Activated naive CD8-positive, alpha-beta T cell treated with anti-CD3 and anti-CD28 coated beads, Interleukin-2, amount 50 U/mL, for 24 hours (primary cell): Measurements from ENCODE around the gene C1QL1.
"Not testable (repeated sequence)": the region's sequence is repeated elsewhere in the genome, so short reads cannot be mapped to it uniquely, and the experiment has no call there.

Source experiments
- ATAC-seq: fragments of 150-1000 bp; cut with Tn5 transposase; one replicate; pipeline ENCODE4 v1.10.0; 2021
- DNase-seq: peaks from one replicate; pipeline ENCODE4 v3.0.0; 2021
- H3K27ac Mint-ChIP-seq: one replicate; pipeline ENCODE4 v1.8.0; 2021; ENCODE audit warnings: mild to moderate bottlenecking, mixed read lengths
- H3K27me3 Mint-ChIP-seq: one replicate; pipeline ENCODE4 v1.8.0; 2021; ENCODE audit warnings: mixed read lengths
- H3K36me3 Mint-ChIP-seq: one replicate; pipeline ENCODE4 v1.8.0; 2021; ENCODE audit warnings: low read depth, mixed read lengths
- H3K4me1 Mint-ChIP-seq: one replicate; pipeline ENCODE4 v1.8.0; 2021; ENCODE audit warnings: mixed read lengths
- H3K4me3 Mint-ChIP-seq: one replicate; pipeline ENCODE4 v1.8.0; 2021; ENCODE audit warnings: mild to moderate bottlenecking, moderate library complexity, mixed read lengths
- H3K9me3 Mint-ChIP-seq: one replicate; pipeline ENCODE4 v1.8.0; 2021; ENCODE audit warnings: mixed read lengths

The C1QL1 gene

DNA sequence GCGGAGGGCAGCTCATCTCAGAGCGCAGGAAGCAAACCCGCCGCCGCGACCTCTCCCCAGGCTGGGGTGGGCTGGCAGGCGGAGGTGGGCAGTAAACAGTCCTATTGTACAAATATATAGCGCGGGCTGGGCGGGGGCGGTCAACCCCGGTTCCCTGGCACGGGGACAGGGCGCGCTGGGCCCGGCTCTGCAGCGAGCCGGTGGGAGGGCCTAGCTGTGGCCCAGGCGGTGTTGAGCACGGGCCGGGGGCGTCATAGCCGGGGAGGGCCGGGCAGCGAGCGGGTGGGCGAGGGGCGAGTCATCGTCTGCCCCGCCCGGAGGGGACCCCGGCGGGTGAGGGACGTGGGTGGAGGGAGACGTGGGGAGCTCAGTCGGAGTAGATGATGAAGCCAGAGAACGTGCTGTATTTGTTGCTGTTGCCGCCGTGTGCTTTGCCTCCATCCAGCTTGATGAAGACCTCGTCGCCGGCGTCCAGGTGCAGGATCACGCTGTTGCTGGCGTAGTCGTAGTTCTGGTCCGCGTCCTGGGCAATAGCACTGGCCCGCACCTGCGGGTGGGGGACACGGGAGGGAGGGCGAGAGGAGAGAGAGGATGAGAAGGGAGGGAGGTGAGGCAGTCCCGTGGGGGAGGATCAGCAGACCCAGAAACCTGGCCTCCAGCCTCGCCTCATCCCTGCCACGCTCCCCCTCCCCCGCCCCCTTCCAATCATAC, 8.1 kb downstream of the C1QL1 start:
- Mint-ChIP-seq H3K27me3 (peaks cover 40% of the 10 kb centered on the region), H3K27ac (no peak overlapping the region), H3K9me3 (no peaks in the 10 kb centered on the region), H3K4me3 (no peak overlapping the region), H3K4me1 (peaks cover 8% of the 10 kb centered on the region), H3K36me3 (no peaks in the 10 kb centered on the region)
- DNase-seq (peak; percentile 22), ATAC-seq (peak; percentile 48)

DNA sequence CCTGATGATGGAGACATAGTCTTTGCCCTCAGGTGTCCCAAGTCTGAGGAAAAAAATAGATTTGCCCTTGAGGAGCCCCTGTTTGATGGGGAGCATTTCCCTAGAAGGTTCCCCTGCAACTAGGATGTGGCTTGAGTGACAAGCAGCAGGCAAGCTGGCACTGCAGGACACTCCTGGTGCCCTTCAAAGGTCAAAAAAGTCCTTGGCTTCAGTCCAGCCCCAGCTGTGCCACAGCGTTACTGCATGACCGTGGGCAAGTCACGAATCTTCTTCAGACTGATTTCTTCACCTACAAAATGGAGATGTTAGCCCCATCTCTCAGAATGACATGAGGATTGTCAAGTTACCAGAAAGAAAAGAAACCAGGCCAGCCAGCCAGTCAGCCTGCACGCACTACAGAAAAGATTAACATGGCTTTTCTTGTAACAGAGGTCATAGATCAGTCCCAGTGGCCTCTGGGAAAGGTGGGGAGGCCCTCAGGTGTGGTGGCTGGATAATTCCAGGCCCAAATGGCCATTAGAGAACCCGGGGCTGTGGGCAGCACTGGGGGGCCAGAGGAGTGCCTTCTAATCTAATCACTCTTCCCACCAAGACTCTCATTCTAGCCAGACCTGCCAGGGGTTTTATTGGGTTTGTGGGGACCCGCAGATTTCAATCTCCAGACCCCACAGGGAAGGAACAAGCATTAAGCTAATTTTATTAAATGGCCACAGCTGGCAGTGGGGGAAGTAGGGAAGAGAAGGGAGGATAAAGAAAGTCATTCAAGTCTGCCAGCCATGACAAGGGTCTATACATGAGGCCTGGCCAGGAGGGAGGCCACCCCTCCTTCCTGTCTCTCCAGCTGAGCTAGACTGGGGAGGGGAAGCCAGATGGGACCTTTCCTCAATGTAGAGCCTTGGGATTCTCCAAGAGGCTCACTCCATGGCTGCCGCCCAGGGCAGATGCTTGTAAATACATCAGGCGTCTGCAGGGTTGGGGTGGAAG, 10.8 kb downstream of the C1QL1 start:
- no peaks in the 10 kb centered on the region for H3K36me3 Mint-ChIP-seq
- H3K27me3 Mint-ChIP-seq, result peaks cover 28% of the 10 kb centered on the region
- DNase-seq, result no peak
- no peak for ATAC-seq
- no peak overlapping the region for H3K27ac Mint-ChIP-seq
- no peaks in the 10 kb centered on the region for H3K9me3 Mint-ChIP-seq
- no peak overlapping the region for H3K4me3 Mint-ChIP-seq
- peaks cover 8% of the 10 kb centered on the region for H3K4me1 Mint-ChIP-seq

DNA sequence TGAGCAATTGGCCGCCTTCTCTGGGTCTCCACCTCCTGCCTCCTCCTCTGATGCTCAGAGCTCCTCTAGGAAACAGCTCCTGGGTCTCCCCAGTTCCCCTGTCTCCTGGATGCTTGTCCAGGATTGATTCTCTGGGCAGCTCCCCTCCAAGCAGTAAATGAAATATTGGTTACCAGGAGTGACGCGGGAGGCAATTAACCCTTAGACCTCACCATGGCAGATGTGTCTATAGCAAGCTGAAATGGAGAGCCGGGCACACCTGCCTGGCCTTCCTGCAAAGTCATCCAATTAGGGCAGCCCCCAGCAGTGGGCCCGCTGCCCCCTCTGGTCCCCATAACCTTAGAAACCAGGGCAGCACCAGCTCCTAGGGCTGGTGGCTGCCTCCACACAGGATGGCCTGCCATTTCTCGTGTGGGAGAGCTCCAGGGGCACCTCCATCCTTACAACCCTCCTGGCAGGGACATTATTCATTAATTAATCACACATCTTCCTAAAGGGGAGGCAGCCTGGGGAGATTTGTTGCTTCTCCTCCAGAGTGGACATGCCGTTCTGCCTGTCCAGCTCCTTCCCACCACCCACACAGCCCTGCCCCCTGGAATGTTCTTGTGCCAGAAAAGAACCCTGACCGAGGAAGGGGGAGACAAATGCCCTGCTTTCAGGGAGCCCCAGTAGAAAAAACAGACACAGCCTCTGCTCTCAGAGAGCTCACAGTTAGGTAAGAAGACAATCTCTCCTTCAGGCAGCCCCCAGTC, 12.3 kb downstream of the C1QL1 start:
- peaks cover 8% of the 10 kb centered on the region for H3K4me1 Mint-ChIP-seq
- no peak for ATAC-seq
- H3K27me3 Mint-ChIP-seq, result peaks cover 21% of the 10 kb centered on the region

DNA sequence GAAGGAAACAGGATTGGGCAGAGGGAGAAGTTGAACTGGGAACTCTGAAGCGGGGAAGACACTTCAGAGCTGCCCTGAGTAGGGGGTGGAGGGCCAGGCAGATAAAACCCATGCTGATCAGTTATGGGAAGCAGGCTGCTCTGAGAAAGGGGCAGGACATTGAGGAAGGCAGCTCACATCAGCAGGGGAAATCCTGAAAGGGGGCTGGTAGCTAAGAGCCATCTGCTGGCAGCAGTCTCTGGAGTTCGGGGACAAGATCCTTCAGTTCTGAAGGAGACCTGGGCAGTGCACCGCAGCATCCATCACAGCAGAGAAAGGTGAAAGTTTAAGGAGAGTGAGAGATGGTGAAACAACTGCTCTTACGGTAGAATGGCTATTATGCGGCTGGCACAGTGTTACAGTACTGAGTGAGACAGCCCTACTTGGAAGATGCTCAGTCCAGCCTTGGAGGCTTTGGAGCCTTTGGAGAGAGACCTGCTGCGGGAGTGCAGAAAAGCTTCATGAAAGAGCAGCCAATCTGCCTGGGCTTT, 15.1 kb downstream of the C1QL1 start:
- no peak for ATAC-seq

More for the DNA sequence above, 12.3 kb downstream of the C1QL1 start:
- Mint-ChIP-seq H3K4me3 (no peak overlapping the region), H3K9me3 (no peaks in the 10 kb centered on the region), H3K27ac (no peak overlapping the region), H3K36me3 (no peaks in the 10 kb centered on the region)
- no peak for DNase-seq

DNA sequence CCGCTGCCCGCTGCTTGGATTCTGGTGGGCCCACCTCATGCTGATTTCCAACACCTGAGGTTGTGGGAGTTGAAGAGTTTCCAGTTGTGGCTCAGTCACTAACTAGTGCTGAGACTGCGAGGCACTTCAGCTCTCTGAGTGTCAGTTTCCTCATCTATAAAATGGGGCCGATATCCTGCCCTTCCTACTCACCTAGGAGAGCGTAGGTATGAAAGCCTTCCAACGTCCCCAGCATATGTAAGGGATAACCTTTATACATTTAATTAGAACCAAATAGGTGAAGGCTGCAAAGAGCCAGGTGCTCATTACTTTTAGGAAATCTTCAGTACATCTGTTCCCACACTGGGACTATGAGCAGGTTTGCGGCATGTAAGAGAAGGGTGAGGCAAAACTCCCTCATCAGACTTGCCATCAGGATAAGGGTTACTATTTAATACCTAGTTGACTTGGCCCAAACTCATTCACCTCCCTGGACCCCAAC, 19.7 kb downstream of the C1QL1 start:
- Mint-ChIP-seq H3K4me3 (peak overlapping the region; percentile 89), H3K27ac (peak overlapping the region; percentile 87), H3K9me3 (no peaks in the 10 kb centered on the region), H3K4me1 (peaks cover 23% of the 10 kb centered on the region), H3K27me3 (peaks cover 4% of the 10 kb centered on the region), H3K36me3 (peaks cover 17% of the 10 kb centered on the region)
- peak; percentile 3 for ATAC-seq
- no peak for DNase-seq

More for the DNA sequence above, 15.1 kb downstream of the C1QL1 start:
- DNase-seq, result no peak
- H3K36me3 Mint-ChIP-seq, result no peaks in the 10 kb centered on the region
- H3K27me3 Mint-ChIP-seq, result peaks cover 4% of the 10 kb centered on the region
- H3K4me1 Mint-ChIP-seq, result peaks cover 8% of the 10 kb centered on the region
- no peak overlapping the region for H3K4me3 Mint-ChIP-seq
- H3K27ac Mint-ChIP-seq, result no peak overlapping the region
- no peaks in the 10 kb centered on the region for H3K9me3 Mint-ChIP-seq

DNA sequence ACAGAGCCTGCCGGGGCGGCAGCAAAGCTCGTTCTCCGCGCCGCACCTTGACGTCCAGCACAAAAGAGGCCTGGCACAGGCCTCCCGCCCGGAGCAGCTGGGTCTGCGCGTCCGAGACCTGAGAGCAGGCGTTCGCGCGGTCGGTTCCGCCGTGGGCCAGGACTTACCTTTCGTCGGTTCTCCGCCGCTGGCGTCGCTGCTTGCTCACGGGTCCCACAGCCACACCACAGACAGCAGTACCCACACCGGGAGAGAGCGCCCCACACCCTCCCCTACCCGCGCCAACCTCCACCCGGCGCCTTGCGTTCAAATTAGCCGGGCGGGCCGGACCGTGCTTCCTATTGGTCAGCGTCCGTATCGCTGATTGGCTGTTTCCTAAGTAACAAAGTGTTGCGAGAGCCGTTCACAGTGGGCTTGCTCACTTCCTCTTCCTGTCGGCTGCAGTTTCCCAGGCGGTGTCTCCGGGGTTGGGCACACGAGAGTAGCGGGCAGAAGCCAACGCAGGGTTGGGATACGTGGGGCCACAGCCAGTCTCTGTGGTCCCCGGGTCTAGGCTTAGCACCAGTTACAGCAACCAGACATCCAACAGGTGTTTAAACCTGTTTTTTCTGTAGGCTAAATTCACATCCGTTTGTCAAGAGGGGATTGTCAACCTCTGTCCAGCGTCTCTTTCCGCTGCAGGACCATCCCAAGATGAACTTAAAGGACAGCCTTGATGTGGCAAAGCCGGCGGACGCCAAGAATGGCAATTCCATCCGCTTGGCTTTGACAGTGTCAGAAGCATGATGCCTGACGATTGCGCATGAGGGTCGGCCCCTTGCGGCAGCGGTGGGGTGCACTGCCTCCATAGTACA, 20.4 kb downstream of the C1QL1 start, which contains the start of gene KIF18B:
KIF18B (minus strand) TSS at position 313 of the 854 bp plus-strand sequence. CDS start 11,429 bp downstream, outside the sequence.
- H3K36me3 Mint-ChIP-seq, result peaks cover 19% of the 10 kb centered on the region
- H3K9me3 Mint-ChIP-seq, result no peaks in the 10 kb centered on the region
- ATAC-seq, result peak; percentile 97
- peaks cover 23% of the 10 kb centered on the region for H3K4me1 Mint-ChIP-seq
- H3K27ac Mint-ChIP-seq, result peak within 1 kb of the TSS; percentile 87
- peaks cover 4% of the 10 kb centered on the region for H3K27me3 Mint-ChIP-seq
- DNase-seq, result peak; percentile 89
- peak within 1 kb of the TSS; percentile 89 for H3K4me3 Mint-ChIP-seq

DNA sequence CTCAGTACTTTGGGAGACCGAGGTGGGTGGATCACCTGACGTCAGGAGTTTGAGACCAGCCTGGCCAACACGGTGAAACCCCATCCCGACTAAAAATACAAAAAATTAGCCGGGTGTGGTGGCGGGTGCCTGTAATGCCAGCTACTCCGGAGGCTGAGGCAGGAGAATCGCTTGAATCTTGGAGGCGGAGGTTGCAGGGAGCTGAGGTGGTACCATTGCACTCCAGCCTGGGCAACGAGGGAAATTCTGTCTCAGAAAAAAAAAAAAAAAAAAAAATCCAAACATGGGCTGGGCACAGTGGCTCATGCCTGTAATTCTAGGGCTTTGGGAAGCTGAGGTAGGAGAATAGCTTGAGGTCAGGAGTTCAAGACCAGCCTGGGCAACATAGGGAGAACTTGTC, 22.5 kb downstream of the C1QL1 start:
- H3K27ac Mint-ChIP-seq, H3K9me3 Mint-ChIP-seq, H3K27me3 Mint-ChIP-seq, DNase-seq, ATAC-seq: not testable (repeated sequence)
- Mint-ChIP-seq H3K4me3 (peak overlapping the region; percentile 89), H3K36me3 (peaks cover 25% of the 10 kb centered on the region), H3K4me1 (peaks cover 27% of the 10 kb centered on the region)

DNA sequence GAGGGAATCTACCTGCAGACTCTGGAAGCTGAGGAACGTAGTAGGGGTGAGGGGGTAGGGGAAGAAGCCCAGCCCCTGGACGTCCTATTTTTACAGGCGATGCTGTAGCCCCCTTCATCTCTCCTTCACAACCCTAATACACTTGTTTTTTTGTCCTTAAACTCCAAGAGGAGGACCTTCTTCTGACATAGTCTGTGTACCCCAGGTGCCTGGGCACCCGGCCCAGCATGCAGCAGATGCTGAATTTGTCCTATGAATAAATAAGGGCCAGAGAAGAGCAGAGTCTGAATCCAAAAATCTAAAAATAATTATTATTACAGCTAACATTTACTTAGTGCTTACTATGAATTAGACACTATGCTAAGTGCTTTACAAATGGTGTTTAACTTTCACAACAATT, 25.6 kb downstream of the C1QL1 start:
- Mint-ChIP-seq H3K27ac (no peak overlapping the region), H3K36me3 (peaks cover 43% of the 10 kb centered on the region), H3K4me1 (peaks cover 16% of the 10 kb centered on the region), H3K27me3 (peaks cover 4% of the 10 kb centered on the region), H3K9me3 (no peaks in the 10 kb centered on the region), H3K4me3 (no peak overlapping the region)
- no peak for ATAC-seq
- DNase-seq, result no peak

DNA sequence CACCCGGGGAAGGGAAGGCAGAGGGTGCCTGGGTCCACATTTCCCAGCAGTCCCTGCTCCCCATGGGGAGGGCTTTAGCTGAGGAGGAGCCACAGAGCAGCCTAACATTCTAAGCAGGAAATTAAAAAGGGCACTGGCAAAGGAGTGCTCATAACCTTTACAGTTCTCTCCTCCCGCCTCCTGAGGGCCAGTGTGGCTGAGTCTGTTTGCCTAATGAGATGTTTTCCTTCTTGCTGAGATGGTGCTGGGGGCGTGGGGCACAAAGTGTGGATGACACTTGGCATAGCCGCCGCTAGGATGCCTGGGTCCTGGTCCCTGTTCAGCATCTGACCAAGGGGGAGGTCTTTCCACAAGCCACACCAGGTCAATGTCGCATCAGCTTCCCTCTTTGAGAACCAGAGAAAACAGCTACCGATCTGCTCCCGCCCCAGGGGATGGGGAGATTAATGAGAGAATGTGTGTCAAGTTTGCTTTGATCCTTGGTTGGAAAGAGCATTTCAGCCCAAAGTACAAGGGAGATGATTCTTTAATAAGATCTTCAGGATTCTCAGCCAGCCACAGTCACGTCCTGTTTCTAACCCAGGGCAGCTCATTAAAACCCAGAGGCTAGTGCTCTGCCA, 26.3 kb downstream of the C1QL1 start:
- H3K4me3 Mint-ChIP-seq, result no peak overlapping the region
- DNase-seq (no peak), ATAC-seq (no peak)
- no peaks in the 10 kb centered on the region for H3K9me3 Mint-ChIP-seq
- H3K4me1 Mint-ChIP-seq, result peaks cover 16% of the 10 kb centered on the region
- peaks cover 4% of the 10 kb centered on the region for H3K27me3 Mint-ChIP-seq
- H3K27ac Mint-ChIP-seq, result no peak overlapping the region
- peaks cover 49% of the 10 kb centered on the region for H3K36me3 Mint-ChIP-seq

DNA sequence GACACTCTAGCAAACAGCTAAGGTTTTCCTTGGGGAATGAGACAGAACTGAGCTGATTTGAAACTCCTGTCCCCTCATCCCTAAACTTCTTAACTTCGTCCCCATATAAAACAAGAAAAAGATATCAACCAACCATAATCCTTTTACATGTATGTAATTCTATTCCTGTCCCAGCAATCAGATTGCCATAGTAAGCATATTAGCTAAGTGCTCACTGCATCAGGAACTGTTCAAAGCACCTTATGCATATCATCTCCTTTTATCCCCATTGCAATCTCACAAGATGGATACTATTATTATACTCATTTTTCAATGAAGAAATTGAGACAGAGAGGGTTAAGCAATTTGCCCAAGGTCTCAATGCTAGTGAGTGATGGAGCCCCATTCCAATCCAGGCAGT, 27.3 kb downstream of the C1QL1 start:
- no peaks in the 10 kb centered on the region for H3K9me3 Mint-ChIP-seq
- H3K36me3 Mint-ChIP-seq, result peaks cover 45% of the 10 kb centered on the region
- H3K27ac Mint-ChIP-seq, result no peak overlapping the region
- H3K4me3 Mint-ChIP-seq, result no peak overlapping the region
- no peaks in the 10 kb centered on the region for H3K27me3 Mint-ChIP-seq
- DNase-seq (no peak), ATAC-seq (no peak)
- peaks cover 9% of the 10 kb centered on the region for H3K4me1 Mint-ChIP-seq

DNA sequence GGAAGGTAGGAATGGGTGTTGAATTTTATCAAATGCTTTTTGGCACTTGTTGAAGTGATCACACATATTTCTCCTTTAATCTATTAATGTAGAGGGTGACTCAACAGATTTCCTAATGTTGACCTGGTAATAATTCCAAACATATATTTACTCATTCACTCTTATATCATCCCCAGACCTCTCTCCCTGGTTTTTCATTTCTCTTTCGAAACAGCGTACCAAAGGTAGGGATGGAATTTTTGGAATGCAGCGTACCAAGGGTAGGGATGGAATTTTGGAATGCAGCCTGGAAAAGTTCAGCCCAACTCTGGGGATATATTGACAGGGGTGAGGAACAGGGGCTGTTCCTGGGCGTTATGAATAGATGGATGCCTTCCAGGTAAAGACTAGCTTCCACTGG, 27.8 kb downstream of the C1QL1 start:
- ATAC-seq, result no peak
- no peaks in the 10 kb centered on the region for H3K27me3 Mint-ChIP-seq
- no peak overlapping the region for H3K4me3 Mint-ChIP-seq
- H3K4me1 Mint-ChIP-seq, result peaks cover 9% of the 10 kb centered on the region
- no peak for DNase-seq
- no peak overlapping the region for H3K27ac Mint-ChIP-seq
- H3K9me3 Mint-ChIP-seq, result no peaks in the 10 kb centered on the region
- H3K36me3 Mint-ChIP-seq, result peaks cover 50% of the 10 kb centered on the region

DNA sequence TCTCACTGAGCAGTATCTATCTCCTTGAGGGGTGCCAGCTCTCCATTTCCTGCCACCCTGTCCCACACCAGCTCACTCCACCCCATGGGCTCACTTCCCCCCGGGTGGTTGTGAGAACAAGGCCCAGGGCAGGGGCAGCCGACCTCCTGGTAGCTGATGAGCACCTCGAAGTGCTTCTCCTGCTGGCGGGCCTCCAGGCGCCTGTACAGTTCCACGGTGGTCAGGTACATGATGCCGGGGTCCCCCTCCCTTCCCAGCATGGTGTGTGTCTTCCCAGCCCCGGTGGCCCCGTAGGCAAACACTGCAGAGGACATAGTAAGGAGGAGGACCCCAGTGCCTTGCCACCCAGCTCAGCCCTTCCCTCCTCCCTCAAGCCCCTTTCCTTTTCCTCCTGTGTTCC, 33.0 kb downstream of the C1QL1 start:
- H3K9me3 Mint-ChIP-seq, result no peaks in the 10 kb centered on the region
- H3K4me1 Mint-ChIP-seq, result peaks cover 2% of the 10 kb centered on the region
- DNase-seq (no peak), ATAC-seq (no peak)
- H3K27me3 Mint-ChIP-seq, result no peaks in the 10 kb centered on the region
- H3K36me3 Mint-ChIP-seq, result peaks cover 51% of the 10 kb centered on the region
- no peak overlapping the region for H3K4me3 Mint-ChIP-seq
- H3K27ac Mint-ChIP-seq, result no peak overlapping the region

DNA sequence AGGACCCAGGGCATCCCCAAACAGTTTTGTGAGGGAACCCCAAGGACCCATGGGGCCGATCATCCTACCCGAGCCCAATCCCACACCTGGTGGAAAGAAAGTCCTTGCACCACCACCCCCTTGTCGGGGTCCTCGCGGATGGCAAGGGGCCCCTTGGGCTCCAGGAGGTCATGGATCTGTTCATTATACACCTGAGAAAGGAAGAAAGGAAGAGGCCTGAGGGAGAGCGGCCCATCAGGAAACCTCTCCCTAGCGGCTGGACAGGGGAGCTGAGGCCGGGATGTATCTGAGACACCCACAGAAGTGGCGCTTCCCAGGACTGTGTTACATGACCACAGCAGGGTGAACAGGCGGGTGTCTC, 33.4 kb downstream of the C1QL1 start:
- peaks cover 51% of the 10 kb centered on the region for H3K36me3 Mint-ChIP-seq
- H3K4me1 Mint-ChIP-seq, result peaks cover 2% of the 10 kb centered on the region
- H3K27ac Mint-ChIP-seq, result no peak overlapping the region
- DNase-seq, result no peak
- no peaks in the 10 kb centered on the region for H3K27me3 Mint-ChIP-seq
- H3K4me3 Mint-ChIP-seq, result no peak overlapping the region
- ATAC-seq, result no peak
- H3K9me3 Mint-ChIP-seq, result no peaks in the 10 kb centered on the region
